ENCODE measurements around the gene DARS1.

DNA sequence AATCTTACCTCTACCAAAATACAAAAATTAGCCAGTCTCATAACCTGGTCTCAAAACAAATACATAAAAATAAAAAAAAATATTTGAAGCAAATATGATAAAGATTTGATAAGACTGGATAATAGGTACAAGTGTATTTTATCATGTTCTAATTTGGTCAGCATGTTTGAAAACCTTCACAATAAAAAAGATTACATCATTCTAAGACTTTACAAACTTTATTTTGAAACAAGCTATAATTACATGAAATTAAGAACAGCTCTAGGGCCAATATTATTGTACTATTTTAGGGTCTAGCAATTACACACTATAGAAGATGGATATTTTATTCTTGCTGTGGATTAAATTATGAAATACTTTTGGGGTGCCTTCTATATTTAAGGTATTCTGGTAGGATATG, 79.7 kb downstream of the DARS1 start:
- TF ChIP-seq CTCF (conservative IDR thresholded peaks at IDR 0.05; ENCODE audit: low read depth, low read length) (no peak), EZH2phosphoT487 (IDR thresholded peaks at IDR 0.05; ENCODE audit: borderline replicate concordance, low read length) (no peak)

Measured in PC-3 (cell line).